Measurements from ENCODE around the gene XPO6.
"Not testable (repeated sequence)": the region's sequence is repeated elsewhere in the genome, so short reads cannot be mapped to it uniquely, and the experiment has no call there.

Gene XPO6

GRCh38 chr16:28149011-28149888 lies 62.5 kb downstream of the XPO6 start:
- DNase-seq (ENCODE audit: low read depth), result no peak

GRCh38 chr16:28146536-28146935 lies 65.2 kb downstream of the XPO6 start:
- no peak for DNase-seq (ENCODE audit: low read depth)

GRCh38 chr16:28145796-28146195 lies 66.0 kb downstream of the XPO6 start:
- DNase-seq (ENCODE audit: low read depth), result no peak

- DNase-seq (ENCODE audit: low read depth), result peak; percentile 30
These were observed 70.8 kb downstream of the XPO6 start for GRCh38 chr16:28140788-28141618.

- DNase-seq (ENCODE audit: low read depth), result no peak
These were observed 72.2 kb downstream of the XPO6 start for GRCh38 chr16:28139530-28139929.

GRCh38 chr16:28136751-28137434 lies 74.9 kb downstream of the XPO6 start:
- no peak for DNase-seq (ENCODE audit: low read depth)

GRCh38 chr16:28133666-28134065 lies 78.1 kb downstream of the XPO6 start:
- no peak for DNase-seq (ENCODE audit: low read depth)

GRCh38 chr16:28131743-28132393 lies 79.9 kb downstream of the XPO6 start:
- no peak for DNase-seq (ENCODE audit: low read depth)

- DNase-seq (ENCODE audit: low read depth), result no peak
These were observed 80.6 kb downstream of the XPO6 start for GRCh38 chr16:28131181-28131580.

- DNase-seq (ENCODE audit: low read depth), result no peak
These were observed 81.4 kb downstream of the XPO6 start for GRCh38 chr16:28130099-28131088.

- no peak for DNase-seq (ENCODE audit: low read depth)
These were observed 84.8 kb downstream of the XPO6 start for GRCh38 chr16:28126684-28127620.

GRCh38 chr16:28125592-28125991 lies 86.2 kb downstream of the XPO6 start:
- DNase-seq (ENCODE audit: low read depth), result no peak

GRCh38 chr16:28121527-28121926 lies 90.2 kb downstream of the XPO6 start:
- DNase-seq (ENCODE audit: low read depth), result no peak

GRCh38 chr16:28120754-28121153 lies 91.0 kb downstream of the XPO6 start:
- DNase-seq (ENCODE audit: low read depth), result no peak

GRCh38 chr16:28118637-28119036 lies 93.1 kb downstream of the XPO6 start:
- no peak for DNase-seq (ENCODE audit: low read depth)

GRCh38 chr16:28117168-28117565 lies 94.6 kb downstream of the XPO6 start:
- no peak for DNase-seq (ENCODE audit: low read depth)

- not testable (repeated sequence) for DNase-seq (ENCODE audit: low read depth)
These were observed 95.9 kb downstream of the XPO6 start for GRCh38 chr16:28115866-28116265.

GRCh38 chr16:28112908-28113307 lies 98.9 kb downstream of the XPO6 start:
- no peak for DNase-seq (ENCODE audit: low read depth)

- no peak for DNase-seq (ENCODE audit: low read depth)
These were observed 100.8 kb downstream of the XPO6 start for GRCh38 chr16:28110977-28111376.

- DNase-seq (ENCODE audit: low read depth), result no peak
These were observed 101.3 kb downstream of the XPO6 start for GRCh38 chr16:28110479-28110878.
